T follicular helper cell (primary cell): Measurements from ENCODE around the gene PPIF.

Experiments used
- DNase-seq: peaks from one replicate; pipeline ENCODE4 v3.0.0-alpha.2; 2020; ENCODE audit warnings: low read depth

PPIF gene

GRCh38 chr10:79375321-79376077, 28.2 kb downstream of the PPIF start:
- DNase-seq: no peak

GRCh38 chr10:79376078-79376628, 28.9 kb downstream of the PPIF start:
- no peak for DNase-seq

- no peak for DNase-seq
Observed at GRCh38 chr10:79376751-79377556, 29.7 kb downstream of the PPIF start.

GRCh38 chr10:79377557-79378382, 30.5 kb downstream of the PPIF start:
- DNase-seq: no peak

GRCh38 chr10:79378383-79378646, 31.0 kb downstream of the PPIF start:
- no peak for DNase-seq

- no peak for DNase-seq
Observed at GRCh38 chr10:79378647-79379511, 31.6 kb downstream of the PPIF start.

- no peak for DNase-seq
Observed at GRCh38 chr10:79379512-79380124, 32.3 kb downstream of the PPIF start.

- DNase-seq: no peak
Observed at GRCh38 chr10:79380125-79380945, 33.1 kb downstream of the PPIF start.

- no peak for DNase-seq
Observed at GRCh38 chr10:79380946-79381721, 33.9 kb downstream of the PPIF start.

GRCh38 chr10:79381804-79382221, 34.5 kb downstream of the PPIF start:
- DNase-seq: no peak

GRCh38 chr10:79382491-79382941, 35.2 kb downstream of the PPIF start:
- DNase-seq: no peak

GRCh38 chr10:79383974-79384606, 36.8 kb downstream of the PPIF start:
- DNase-seq: no peak

- no peak for DNase-seq
Observed at GRCh38 chr10:79384773-79385391, 37.6 kb downstream of the PPIF start.

- no peak for DNase-seq
Observed at GRCh38 chr10:79385392-79385795, 38.1 kb downstream of the PPIF start.

- DNase-seq: no peak
Observed at GRCh38 chr10:79385804-79386531, 38.7 kb downstream of the PPIF start.

- no peak for DNase-seq
Observed at GRCh38 chr10:79386637-79387465, 39.6 kb downstream of the PPIF start.
